K562 (cell line): Measurements from ENCODE around the gene VPS18. TPM values are rescaled to one million over a fixed set of nuclear protein-coding genes. Genes with fewer than 3 reads are reported as not detected.

Experiments used
- KLF16 ChIP-seq: IDR thresholded peaks from 2 replicates; pipeline ENCODE4 v1.6.1; 2016; ENCODE audit warnings: antibody characterized with exemption
- NR1H2 ChIP-seq: sonication (generic); formaldehyde crosslinking; IDR thresholded peaks from 2 replicates; pipeline ENCODE4 v1.4.0; 2020; ENCODE audit warnings: mild to moderate bottlenecking, missing genetic modification reagents
- REST ChIP-seq, 2 experiments: fragments of 450-650 bp; formaldehyde crosslinking in 1 of 2; IDR thresholded peaks; 2 replicates each; pipeline versions ENCODE4 v1.4.0 to v1.6.1; 2014 to 2020; ENCODE audit warnings: mild to moderate bottlenecking in 2 of 2, borderline replicate concordance in 1 of 2, low read depth in 1 of 2
- SIX5 ChIP-seq, 2 experiments: IDR thresholded peaks; 2 replicates each; pipeline ENCODE4 v1.6.1; 2011; ENCODE audit warnings: low read length in 2 of 2, borderline replicate concordance in 1 of 2, low read depth in 1 of 2, mild to moderate bottlenecking in 1 of 2, moderate library complexity in 1 of 2; ENCODE audit not compliant: insufficient read depth in 1 of 2
- SLC30A9 ChIP-seq: fragments of 250-450 bp; sonication (Bioruptor Pico); IDR thresholded peaks from 2 replicates; pipeline ENCODE4 v1.8.0; 2022; ENCODE audit warnings: mild to moderate bottlenecking, moderate library complexity
- SRSF3 ChIP-seq: fragments of 200-400 bp; formaldehyde crosslinking; IDR thresholded peaks from 2 replicates; pipeline ENCODE4 v1.6.1; 2016; ENCODE audit warnings: mild to moderate bottlenecking, low read length, moderate library complexity; ENCODE audit not compliant: insufficient read depth
- STAG1 ChIP-seq: sonication (generic); formaldehyde crosslinking; IDR thresholded peaks from 2 replicates; pipeline ENCODE4 v1.5.0; 2020; ENCODE audit warnings: missing genetic modification reagents, borderline replicate concordance
- ZNF280B ChIP-seq: fragments of 250-450 bp; sonication (Bioruptor Pico); IDR thresholded peaks from 2 replicates; pipeline ENCODE4 v1.5.1; 2021; ENCODE audit warnings: mild to moderate bottlenecking
- polyA plus RNA-seq, 8 experiments: library from polyadenylated mRNA; depleted of rRNA in 4 of 8; stranded (reverse) in 5 of 8; unstranded in 3 of 8; fragments of >200 nt; fragmentation: Nextera tagmentation in 2 of 8; fragmentation: Illumina TruSeq in 1 of 8; extraction: Ambion mirVana in 2 of 8; extraction: Trizol in 1 of 8; gene quantifications; 2 replicates each; pipeline versions ENCODE4 v1.2.1 to v1.2.3, GENCODE V29; 2011 to 2014; ENCODE audit warnings: inconsistent platforms in 1 of 8, missing spikeins in 1 of 8
- total RNA-seq, 7 experiments: library from RNA; depleted of rRNA in 6 of 7; stranded (reverse); fragments of >200 nt in 6 of 7; fragmentation: Illumina TruSeq in 2 of 7; extraction: Trizol in 2 of 7; gene quantifications; 2 replicates each; pipeline versions ENCODE4 v1.2.1 to v1.2.3, GENCODE V29; 2011 to 2021; ENCODE audit warnings: low replicate concordance in 1 of 7
- TF ChIP-seq, protein P1 (sequence below), 2 experiments: IDR thresholded peaks in 1 of 2; conservative IDR thresholded peaks in 1 of 2; 2 replicates each; pipeline ENCODE4 v1.6.1; 2016; ENCODE audit warnings: low read depth in 2 of 2, mild to moderate bottlenecking in 1 of 2, missing compliant biosample characterization in 1 of 2, missing genetic modification characterization in 1 of 2, moderate library complexity in 1 of 2
- TF ChIP-seq, protein P2 (sequence below), 3 experiments: IDR thresholded peaks in 2 of 3; conservative IDR thresholded peaks in 1 of 3; 2 replicates each; pipeline ENCODE4 v1.5.1; 2011 to 2012; ENCODE audit warnings: low read length in 3 of 3, mild to moderate bottlenecking in 3 of 3, control low read depth in 2 of 3, improper control_type of control experiment in 1 of 3, inconsistent platforms in 1 of 3, low read depth in 1 of 3, mixed read lengths in 1 of 3, moderate library complexity in 1 of 3; ENCODE audit not compliant: insufficient read depth in 2 of 3

VPS18 gene
- total and polyA plus RNA-seq, 9 of the 15 experiments (the other 6 are each of a cell fraction or from before 2014, with no cell fraction given): 0.73 to 19.9 (median 8.5) TPM

- TF ChIP-seq REST (IDR thresholded peaks at IDR 0.05; ENCODE audit: borderline replicate concordance): peak; percentile 82; the same call in 1 of the 2 replicates
- TF ChIP-seq REST (CRISPR knock-in tag; IDR thresholded peaks at IDR 0.05; ENCODE audit: low read depth): no peak
- 0 out of 2 replicates have a peak, but pooled peaks have one; percentile 10 for TF ChIP-seq KLF16
- TF ChIP-seq NR1H2 (CRISPR knock-in tag): no peak
- TF ChIP-seq SRSF3: no peak
- no peak for TF ChIP-seq SLC30A9 (CRISPR knock-in tag)
- peak; percentile 34; the same call in 1 of the 2 replicates for TF ChIP-seq STAG1 (CRISPR knock-in tag)
- TF ChIP-seq, protein P1, sequence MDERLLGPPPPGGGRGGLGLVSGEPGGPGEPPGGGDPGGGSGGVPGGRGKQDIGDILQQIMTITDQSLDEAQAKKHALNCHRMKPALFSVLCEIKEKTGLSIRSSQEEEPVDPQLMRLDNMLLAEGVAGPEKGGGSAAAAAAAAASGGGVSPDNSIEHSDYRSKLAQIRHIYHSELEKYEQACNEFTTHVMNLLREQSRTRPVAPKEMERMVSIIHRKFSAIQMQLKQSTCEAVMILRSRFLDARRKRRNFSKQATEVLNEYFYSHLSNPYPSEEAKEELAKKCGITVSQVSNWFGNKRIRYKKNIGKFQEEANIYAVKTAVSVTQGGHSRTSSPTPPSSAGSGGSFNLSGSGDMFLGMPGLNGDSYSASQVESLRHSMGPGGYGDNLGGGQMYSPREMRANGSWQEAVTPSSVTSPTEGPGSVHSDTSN (CRISPR knock-in tag; IDR thresholded peaks at IDR 0.05; ENCODE audit: low read depth): no peak
- TF ChIP-seq, protein P1 (tag; conservative IDR thresholded peaks at IDR 0.05; ENCODE audit: low read depth): no peak
- TF ChIP-seq, protein P2, sequence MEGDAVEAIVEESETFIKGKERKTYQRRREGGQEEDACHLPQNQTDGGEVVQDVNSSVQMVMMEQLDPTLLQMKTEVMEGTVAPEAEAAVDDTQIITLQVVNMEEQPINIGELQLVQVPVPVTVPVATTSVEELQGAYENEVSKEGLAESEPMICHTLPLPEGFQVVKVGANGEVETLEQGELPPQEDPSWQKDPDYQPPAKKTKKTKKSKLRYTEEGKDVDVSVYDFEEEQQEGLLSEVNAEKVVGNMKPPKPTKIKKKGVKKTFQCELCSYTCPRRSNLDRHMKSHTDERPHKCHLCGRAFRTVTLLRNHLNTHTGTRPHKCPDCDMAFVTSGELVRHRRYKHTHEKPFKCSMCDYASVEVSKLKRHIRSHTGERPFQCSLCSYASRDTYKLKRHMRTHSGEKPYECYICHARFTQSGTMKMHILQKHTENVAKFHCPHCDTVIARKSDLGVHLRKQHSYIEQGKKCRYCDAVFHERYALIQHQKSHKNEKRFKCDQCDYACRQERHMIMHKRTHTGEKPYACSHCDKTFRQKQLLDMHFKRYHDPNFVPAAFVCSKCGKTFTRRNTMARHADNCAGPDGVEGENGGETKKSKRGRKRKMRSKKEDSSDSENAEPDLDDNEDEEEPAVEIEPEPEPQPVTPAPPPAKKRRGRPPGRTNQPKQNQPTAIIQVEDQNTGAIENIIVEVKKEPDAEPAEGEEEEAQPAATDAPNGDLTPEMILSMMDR (IDR thresholded peaks at IDR 0.05 in 2 of 3, conservative IDR thresholded peaks at IDR 0.05 in 1 of 3; ENCODE audit: insufficient read depth in 2 of 3, low read depth in 1 of 3, low read length in 3 of 3): peak; percentile 80 to 90 (median 89)
- TF ChIP-seq ZNF280B: no peak
- TF ChIP-seq SIX5 (IDR thresholded peaks at IDR 0.05; ENCODE audit: borderline replicate concordance in 1 of 2, insufficient read depth in 1 of 2, low read depth in 1 of 2, low read length in 2 of 2): no peak
Observed at GRCh38 chr15:40891810-40892446, 2.3 kb upstream of the VPS18 start (continued).
